ENCODE data around the gene CHD2. TPM values are rescaled to one million over a fixed set of nuclear protein-coding genes. Genes with fewer than 3 reads are reported as not detected.

CHD2 gene
- total RNA-seq, 6 donors from 2014 or later, result 102 to 500 (median 155) TPM

- no peak overlapping the region for H3K27ac ChIP-seq
These were observed 33.0 kb downstream of the CHD2 start for GRCh38 chr15:92932946-92933649.

GRCh38 chr15:92933831-92934230 is 33.7 kb downstream of the CHD2 start:
- H3K4me1 ChIP-seq, result peaks cover 4 to 23% (median 17%) of the 10 kb centered on the region in 4 donors
- 95 to 100% methylated on average over 1 of the region's 1 CpG for WGBS, 2 donors
- DNase-seq, result no peak
- TF ChIP-seq POLR2AphosphoS5 (IDR thresholded peaks at IDR 0.05), result no peak
- no peak for TF ChIP-seq CTCF (IDR thresholded peaks at IDR 0.05)
- no peak for TF ChIP-seq POLR2A (IDR thresholded peaks at IDR 0.05)
- no peak overlapping the region for H3K27ac ChIP-seq
- peaks cover 22 to 94% (median 74%) of the 10 kb centered on the region in 4 donors for H3K36me3 ChIP-seq
- ATAC-seq (ENCODE audit: low FRiP score in 2 of 2), result no peak
- H3K27me3 ChIP-seq, result no peaks in the 10 kb centered on the region
- no peak overlapping the region for H3K4me3 ChIP-seq
- H3K9me3 ChIP-seq, result no peaks in the 10 kb centered on the region

More at GRCh38 chr15:92932946-92933649, 33.0 kb downstream of the CHD2 start:
- DNase-seq, result no peak
- Histone ChIP-seq H3K9me3 (no peaks in the 10 kb centered on the region), H3K4me3 (no peak overlapping the region), H3K36me3 (peaks cover 25 to 94% (median 73%) of the 10 kb centered on the region in 4 donors), H3K4me1 (peaks cover 6 to 23% (median 17%) of the 10 kb centered on the region in 4 donors), H3K27me3 (no peaks in the 10 kb centered on the region)
- 91 to 93% methylated on average over 8 of the region's 8 CpGs for WGBS, 2 donors
- no peak for TF ChIP-seq POLR2AphosphoS5 (IDR thresholded peaks at IDR 0.05)
- TF ChIP-seq EP300 (IDR thresholded peaks at IDR 0.05), result no peak
- TF ChIP-seq POLR2A (IDR thresholded peaks at IDR 0.05), result no peak
- TF ChIP-seq CTCF (IDR thresholded peaks at IDR 0.05), result no peak
- no peak for ATAC-seq (ENCODE audit: low FRiP score in 2 of 2)

- H3K27ac ChIP-seq, result no peak overlapping the region
- peaks cover 25 to 94% (median 74%) of the 10 kb centered on the region in 4 donors for H3K36me3 ChIP-seq
- 73 to 83% methylated on average over 6 of the region's 6 CpGs for WGBS, 2 donors
These were observed 34.6 kb downstream of the CHD2 start for GRCh38 chr15:92934716-92935115.

GRCh38 chr15:92936138-92936537 is 36.0 kb downstream of the CHD2 start:
- H3K27ac ChIP-seq, result no peak overlapping the region
- H3K4me1 ChIP-seq, result peaks cover 0 to 20% (median 9%) of the 10 kb centered on the region in 4 donors

More at GRCh38 chr15:92934716-92935115, 34.6 kb downstream of the CHD2 start:
- no peaks in the 10 kb centered on the region for H3K27me3 ChIP-seq
- no peak for DNase-seq
- ATAC-seq (ENCODE audit: low FRiP score in 2 of 2), result no peak
- H3K4me3 ChIP-seq, result no peak overlapping the region
- H3K9me3 ChIP-seq, result no peaks in the 10 kb centered on the region
- TF ChIP-seq POLR2AphosphoS5 (IDR thresholded peaks at IDR 0.05), result no peak
- peaks cover 0 to 23% (median 17%) of the 10 kb centered on the region in 4 donors for H3K4me1 ChIP-seq

GRCh38 chr15:92936693-92937092 is 36.6 kb downstream of the CHD2 start:
- TF ChIP-seq POLR2AphosphoS5 (IDR thresholded peaks at IDR 0.05) (no peak), POLR2A (IDR thresholded peaks at IDR 0.05) (no peak), EP300 (IDR thresholded peaks at IDR 0.05) (no peak), CTCF (IDR thresholded peaks at IDR 0.05) (no peak)
- 89 to 93% methylated on average over 2 of the region's 2 CpGs for WGBS, 2 donors
- Histone ChIP-seq H3K4me1 (peaks cover 0 to 20% (median 9%) of the 10 kb centered on the region in 4 donors), H3K27ac (no peak overlapping the region), H3K27me3 (no peaks in the 10 kb centered on the region), H3K9me3 (no peaks in the 10 kb centered on the region), H3K36me3 (peaks cover 41 to 91% (median 72%) of the 10 kb centered on the region in 4 donors), H3K4me3 (no peak overlapping the region)
- DNase-seq (no peak), ATAC-seq (ENCODE audit: low FRiP score in 2 of 2) (no peak)

More at GRCh38 chr15:92936138-92936537, 36.0 kb downstream of the CHD2 start:
- 92 to 93% methylated on average over 2 of the region's 2 CpGs for WGBS, 2 donors
- Histone ChIP-seq H3K27me3 (no peaks in the 10 kb centered on the region), H3K4me3 (no peak overlapping the region), H3K36me3 (peaks cover 36 to 91% (median 72%) of the 10 kb centered on the region in 4 donors), H3K9me3 (no peaks in the 10 kb centered on the region)
- DNase-seq (no peak), ATAC-seq (ENCODE audit: low FRiP score in 2 of 2) (no peak)
- TF ChIP-seq POLR2A (IDR thresholded peaks at IDR 0.05), result no peak
- TF ChIP-seq EP300 (IDR thresholded peaks at IDR 0.05), result no peak
- TF ChIP-seq POLR2AphosphoS5 (IDR thresholded peaks at IDR 0.05), result no peak
- no peak for TF ChIP-seq CTCF (IDR thresholded peaks at IDR 0.05)

Measured in upper lobe of left lung (tissue), 6 donors.